ENCODE measurements around the gene SOX3.

SOX3 gene

GRCh38 chrX:140501940-140502468 is 2.9 kb downstream of the SOX3 start:
- Histone ChIP-seq H2AFZ (no peak overlapping the region), H3K4me2 (ENCODE audit: low read length) (peak overlapping the region; percentile 18), H3K4me3 (ENCODE audit: low read depth, low read length) (peak overlapping the region; percentile 33), H3K9ac (no peak overlapping the region), H3K4me1 (no peaks in the 10 kb centered on the region), H3K36me3 (ENCODE audit: control insufficient read depth, insufficient read depth, low read length) (no peaks in the 10 kb centered on the region), H3K79me2 (no peaks in the 10 kb centered on the region), H3K9me3 (ENCODE audit: control insufficient read depth, low read length) (no peaks in the 10 kb centered on the region), H3K27ac (no peak overlapping the region), H3K27me3 (ENCODE audit: control insufficient read depth, insufficient read depth, low read length) (peaks cover 5% of the 10 kb centered on the region)
- TF ChIP-seq, protein P1, sequence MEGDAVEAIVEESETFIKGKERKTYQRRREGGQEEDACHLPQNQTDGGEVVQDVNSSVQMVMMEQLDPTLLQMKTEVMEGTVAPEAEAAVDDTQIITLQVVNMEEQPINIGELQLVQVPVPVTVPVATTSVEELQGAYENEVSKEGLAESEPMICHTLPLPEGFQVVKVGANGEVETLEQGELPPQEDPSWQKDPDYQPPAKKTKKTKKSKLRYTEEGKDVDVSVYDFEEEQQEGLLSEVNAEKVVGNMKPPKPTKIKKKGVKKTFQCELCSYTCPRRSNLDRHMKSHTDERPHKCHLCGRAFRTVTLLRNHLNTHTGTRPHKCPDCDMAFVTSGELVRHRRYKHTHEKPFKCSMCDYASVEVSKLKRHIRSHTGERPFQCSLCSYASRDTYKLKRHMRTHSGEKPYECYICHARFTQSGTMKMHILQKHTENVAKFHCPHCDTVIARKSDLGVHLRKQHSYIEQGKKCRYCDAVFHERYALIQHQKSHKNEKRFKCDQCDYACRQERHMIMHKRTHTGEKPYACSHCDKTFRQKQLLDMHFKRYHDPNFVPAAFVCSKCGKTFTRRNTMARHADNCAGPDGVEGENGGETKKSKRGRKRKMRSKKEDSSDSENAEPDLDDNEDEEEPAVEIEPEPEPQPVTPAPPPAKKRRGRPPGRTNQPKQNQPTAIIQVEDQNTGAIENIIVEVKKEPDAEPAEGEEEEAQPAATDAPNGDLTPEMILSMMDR (IDR thresholded peaks at IDR 0.05), result no peak

GRCh38 chrX:140501321-140501720 is 3.5 kb downstream of the SOX3 start:
- Histone ChIP-seq H3K4me3 (ENCODE audit: low read depth, low read length) (no peak overlapping the region), H2AFZ (no peak overlapping the region), H3K9me3 (ENCODE audit: control insufficient read depth, low read length) (no peaks in the 10 kb centered on the region), H3K4me1 (no peaks in the 10 kb centered on the region), H3K27me3 (ENCODE audit: control insufficient read depth, insufficient read depth, low read length) (peaks cover 5% of the 10 kb centered on the region), H3K27ac (no peak overlapping the region), H3K79me2 (no peaks in the 10 kb centered on the region), H3K4me2 (ENCODE audit: low read length) (no peak overlapping the region), H3K9ac (no peak overlapping the region), H3K36me3 (ENCODE audit: control insufficient read depth, insufficient read depth, low read length) (no peaks in the 10 kb centered on the region)
- TF ChIP-seq, protein P1 (IDR thresholded peaks at IDR 0.05), result no peak

DNA sequence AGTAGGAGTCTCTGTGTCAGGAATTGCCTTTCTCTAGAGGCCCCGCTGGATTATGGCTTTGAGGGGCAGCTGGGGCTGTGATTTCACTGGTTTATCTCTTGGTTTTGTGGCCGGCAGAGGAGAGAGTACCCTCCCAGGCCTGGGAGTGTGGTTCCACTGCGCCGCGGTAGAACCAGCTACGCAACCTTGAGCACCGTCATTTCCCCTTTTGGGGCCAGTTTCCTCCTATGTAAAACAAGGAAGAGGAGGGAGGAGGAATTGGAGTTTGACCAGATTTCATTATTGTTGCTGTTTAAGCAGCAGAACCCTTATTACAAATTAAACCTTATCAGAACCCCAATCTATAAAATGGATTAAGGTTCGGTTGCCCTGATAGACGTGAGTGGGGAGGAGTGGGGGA is 4.4 kb downstream of the SOX3 start:
- Histone ChIP-seq H2AFZ (no peak overlapping the region), H3K27me3 (ENCODE audit: control insufficient read depth, insufficient read depth, low read length) (no peaks in the 10 kb centered on the region), H3K79me2 (no peaks in the 10 kb centered on the region), H3K9ac (no peak overlapping the region), H3K4me3 (ENCODE audit: low read depth, low read length) (no peak overlapping the region), H3K4me1 (no peaks in the 10 kb centered on the region), H3K36me3 (ENCODE audit: control insufficient read depth, insufficient read depth, low read length) (no peaks in the 10 kb centered on the region), H3K9me3 (ENCODE audit: control insufficient read depth, low read length) (no peaks in the 10 kb centered on the region), H3K27ac (no peak overlapping the region), H3K4me2 (ENCODE audit: low read length) (no peak overlapping the region)
- TF ChIP-seq, protein P1 (IDR thresholded peaks at IDR 0.05), result no peak

DNA sequence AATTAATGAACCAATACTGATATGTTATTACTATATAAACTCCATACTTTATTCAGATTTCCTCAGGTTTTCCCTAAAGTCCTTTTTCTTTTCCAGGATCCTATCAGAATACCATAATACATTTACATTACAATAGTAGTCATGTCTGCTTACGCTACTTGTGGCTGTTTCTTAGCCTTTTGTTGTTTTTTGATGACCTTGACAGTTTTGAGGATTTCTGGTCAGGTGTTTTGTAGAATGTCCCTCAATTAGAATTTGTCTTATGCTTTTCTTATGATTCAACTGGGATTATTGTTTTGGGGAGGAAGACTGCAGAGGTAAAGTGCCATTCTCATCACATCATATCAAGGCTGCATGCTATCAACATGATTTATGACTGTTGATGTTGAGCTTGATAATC is 9.1 kb downstream of the SOX3 start:
- no peaks in the 10 kb centered on the region for H3K79me2 ChIP-seq
- TF ChIP-seq, protein P1 (IDR thresholded peaks at IDR 0.05), result no peak

More for the DNA sequence above, 9.1 kb downstream of the SOX3 start:
- Histone ChIP-seq H3K4me2 (ENCODE audit: low read length) (no peak overlapping the region), H3K4me3 (ENCODE audit: low read depth, low read length) (no peak overlapping the region), H3K27me3 (ENCODE audit: control insufficient read depth, insufficient read depth, low read length) (no peaks in the 10 kb centered on the region), H3K9me3 (ENCODE audit: control insufficient read depth, low read length) (no peaks in the 10 kb centered on the region), H2AFZ (no peak overlapping the region), H3K27ac (no peak overlapping the region), H3K4me1 (no peaks in the 10 kb centered on the region), H3K36me3 (ENCODE audit: control insufficient read depth, insufficient read depth, low read length) (no peaks in the 10 kb centered on the region), H3K9ac (no peak overlapping the region)

Measured in parathyroid adenoma (tissue), 2 donors.